Activated T-cell treated with anti-CD3 and anti-CD28 coated beads, Interleukin-2, amount 50 U/mL, for 48 hours (primary cell): ENCODE data around the gene PPFIA2.

Experiments used
- DNase-seq, 2 experiments: peaks; one replicate each; pipeline ENCODE4 v3.0.0-alpha.2; 2020

PPFIA2 gene

GRCh38 chr12:81333812-81334211 lies 425.3 kb downstream of the PPFIA2 start:
- DNase-seq, result no peak

GRCh38 chr12:81332054-81332453 lies 427.1 kb downstream of the PPFIA2 start:
- no peak for DNase-seq

- no peak for DNase-seq
These were observed 428.7 kb downstream of the PPFIA2 start for GRCh38 chr12:81330480-81330879.

GRCh38 chr12:81329085-81329484 lies 430.1 kb downstream of the PPFIA2 start:
- DNase-seq, result no peak

GRCh38 chr12:81327425-81327824 lies 431.7 kb downstream of the PPFIA2 start:
- DNase-seq, result no peak

- DNase-seq, result no peak
These were observed 434.1 kb downstream of the PPFIA2 start for GRCh38 chr12:81325086-81325485.

GRCh38 chr12:81314903-81315531 lies 444.1 kb downstream of the PPFIA2 start:
- no peak for DNase-seq

GRCh38 chr12:81303935-81304334 lies 455.2 kb downstream of the PPFIA2 start:
- no peak for DNase-seq

- no peak for DNase-seq
These were observed 458.7 kb downstream of the PPFIA2 start for GRCh38 chr12:81300454-81300853.

GRCh38 chr12:81297601-81298000 lies 461.5 kb downstream of the PPFIA2 start:
- no peak for DNase-seq

- DNase-seq, result no peak
These were observed 462.4 kb downstream of the PPFIA2 start for GRCh38 chr12:81296556-81297305.

GRCh38 chr12:81295251-81295650 lies 463.9 kb downstream of the PPFIA2 start:
- no peak for DNase-seq

- no peak for DNase-seq
These were observed 464.6 kb downstream of the PPFIA2 start for GRCh38 chr12:81294325-81295190.

GRCh38 chr12:81288651-81289050 lies 470.5 kb downstream of the PPFIA2 start:
- DNase-seq, result no peak

- DNase-seq, result no peak
These were observed 475.0 kb downstream of the PPFIA2 start for GRCh38 chr12:81284137-81284536.

GRCh38 chr12:81274637-81275529 lies 484.3 kb downstream of the PPFIA2 start:
- DNase-seq, result no peak

- no peak for DNase-seq
These were observed 488.8 kb downstream of the PPFIA2 start for GRCh38 chr12:81270385-81270784.

- DNase-seq, result no peak
These were observed 496.1 kb downstream of the PPFIA2 start for GRCh38 chr12:81263072-81263471.

GRCh38 chr12:81261508-81262207 lies 497.5 kb downstream of the PPFIA2 start:
- DNase-seq, result no peak

- DNase-seq, result no peak
These were observed 499.8 kb downstream of the PPFIA2 start for GRCh38 chr12:81259360-81259759.

- no peak for DNase-seq
These were observed 501.1 kb downstream of the PPFIA2 start for GRCh38 chr12:81257947-81258551.
